ENCODE results near the gene IRGQ.

Gene IRGQ

GRCh38 chr19:43538922-43539321 lies 57.0 kb downstream of the IRGQ start:
- no peak for DNase-seq

GRCh38 chr19:43534816-43535761 lies 60.8 kb downstream of the IRGQ start:
- DNase-seq: peak; percentile 19
